Hepatocyte (in vitro differentiated cells): ENCODE results near the gene IL6. TPM values are rescaled to one million over a fixed set of nuclear protein-coding genes. Genes with fewer than 3 reads are reported as not detected.

ENCODE experiments used
- DNase-seq: peaks from one replicate; pipeline ENCODE4 v3.0.0-alpha.2; 2016; ENCODE audit warnings: low spot score
- H2AFZ ChIP-seq: fragments of 200-600 bp; sonication (generic); 2 replicates; pipeline ENCODE4 v1.6.0; 2016; ENCODE audit warnings: antibody characterized with exemption, mild to moderate bottlenecking
- H3K27ac ChIP-seq: fragments of 200-600 bp; sonication (generic); 2 replicates; pipeline ENCODE4 v1.5.1; 2016; ENCODE audit warnings: mild to moderate bottlenecking
- H3K27me3 ChIP-seq: fragments of 200-600 bp; sonication (generic); 2 replicates; pipeline ENCODE4 v1.6.1; 2016
- H3K36me3 ChIP-seq: fragments of 200-600 bp; sonication (generic); replicated peaks from 2 replicates; pipeline ENCODE4 v1.5.1; 2016; ENCODE audit warnings: low read depth; ENCODE audit not compliant: insufficient read depth
- H3K4me1 ChIP-seq: fragments of 200-600 bp; sonication (generic); 2 replicates; pipeline ENCODE4 v1.5.1; 2016; ENCODE audit warnings: mild to moderate bottlenecking, moderate library complexity; ENCODE audit not compliant: insufficient read depth
- H3K4me2 ChIP-seq: fragments of 200-600 bp; sonication (generic); 2 replicates; pipeline ENCODE4 v1.6.0; 2016
- H3K4me3 ChIP-seq: fragments of 200-600 bp; sonication (generic); 2 replicates; pipeline ENCODE4 v1.5.1; 2016; ENCODE audit warnings: mild to moderate bottlenecking
- H3K79me2 ChIP-seq: fragments of 200-600 bp; sonication (generic); 2 replicates; pipeline ENCODE4 v1.6.0; 2017; ENCODE audit warnings: mild to moderate bottlenecking
- H3K9me2 ChIP-seq: fragments of 200-600 bp; sonication (generic); replicated peaks from 2 replicates; pipeline ENCODE4 v1.6.0; 2017; ENCODE audit warnings: mild to moderate bottlenecking; ENCODE audit not compliant: insufficient read depth
- H3K9me3 ChIP-seq: fragments of 200-600 bp; sonication (generic); 2 replicates; pipeline ENCODE4 v1.5.1; 2016; ENCODE audit warnings: low read depth, mild to moderate bottlenecking
- H4K20me1 ChIP-seq: fragments of 200-600 bp; sonication (generic); 2 replicates; pipeline ENCODE4 v1.6.0; 2016; ENCODE audit warnings: mild to moderate bottlenecking; ENCODE audit not compliant: insufficient read depth, poor library complexity, severe bottlenecking
- EZH2 ChIP-seq: fragments of 200-600 bp; sonication (generic); IDR thresholded peaks from 2 replicates; pipeline ENCODE4 v1.6.1; 2016; ENCODE audit warnings: antibody characterized with exemption, mild to moderate bottlenecking, borderline replicate concordance
- EZH2phosphoT487 ChIP-seq: fragments of 200-600 bp; sonication (generic); IDR thresholded peaks from one replicate; pipeline ENCODE4 v1.6.1; 2018; ENCODE audit warnings: antibody characterized with exemption, mild to moderate bottlenecking, low read depth, moderate library complexity; ENCODE audit not compliant: unreplicated experiment, severe bottlenecking
- WGBS: methylation state at CpG from one replicate; pipeline ENCODE4 v1.1.6; 2016; ENCODE audit warnings: low lambda C conversion rate; ENCODE audit errors: missing lambda C conversion rate; 5-methylcytosine and 5-hydroxymethylcytosine counted together
- polyA plus RNA-seq: library from polyadenylated mRNA; unstranded; fragments of >200 nt; fragmentation: Nextera tagmentation; extraction: Ambion mirVana; gene quantifications from 2 replicates; pipeline ENCODE4 v1.2.1, GENCODE V29; 2016
- total RNA-seq: library from RNA; depleted of rRNA; stranded (reverse); fragments of >200 nt; gene quantifications from 2 replicates; pipeline ENCODE4 v1.2.3, GENCODE V29; 2014
- TF ChIP-seq, protein P1 (sequence below): fragments of 200-600 bp; sonication (generic); IDR thresholded peaks from 2 replicates; pipeline ENCODE4 v1.5.1; 2016; ENCODE audit warnings: antibody characterized with exemption, mild to moderate bottlenecking; ENCODE audit not compliant: poor library complexity

Gene IL6
- total and polyA plus RNA-seq, 2 experiments from 2014 or later: 3.4 to 4.3 TPM

DNA sequence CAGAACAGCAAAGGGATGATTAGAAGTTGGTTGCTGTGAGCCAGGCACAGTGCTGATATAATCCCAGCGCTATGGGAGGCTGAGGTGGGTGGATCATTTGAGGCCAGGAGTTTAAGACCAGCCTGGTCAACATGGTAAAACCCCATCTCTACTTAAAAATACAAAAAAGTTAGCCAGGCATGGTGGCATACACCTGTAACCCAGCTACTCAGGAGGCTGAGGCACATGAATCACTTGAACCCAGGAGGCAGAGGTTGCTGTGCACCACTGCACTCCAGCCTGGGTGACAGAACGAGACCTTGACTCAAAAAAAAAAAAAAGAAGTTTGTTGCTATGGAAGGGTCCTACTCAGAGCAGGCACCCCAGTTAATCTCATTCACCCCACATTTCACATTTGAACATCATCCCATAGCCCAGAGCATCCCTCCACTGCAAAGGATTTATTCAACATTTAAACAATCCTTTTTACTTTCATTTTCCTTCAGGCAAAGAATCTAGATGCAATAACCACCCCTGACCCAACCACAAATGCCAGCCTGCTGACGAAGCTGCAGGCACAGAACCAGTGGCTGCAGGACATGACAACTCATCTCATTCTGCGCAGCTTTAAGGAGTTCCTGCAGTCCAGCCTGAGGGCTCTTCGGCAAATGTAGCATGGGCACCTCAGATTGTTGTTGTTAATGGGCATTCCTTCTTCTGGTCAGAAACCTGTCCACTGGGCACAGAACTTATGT, 4.1 kb downstream of the IL6 start:
- Histone ChIP-seq H3K79me2 (no peaks in the 10 kb centered on the region), H3K9me3 (no peaks in the 10 kb centered on the region), H3K9me2 (no peaks in the 10 kb centered on the region), H3K4me1 (peaks cover 3% of the 10 kb centered on the region), H3K4me3 (no peak overlapping the region), H4K20me1 (no peaks in the 10 kb centered on the region), H3K36me3 (no peaks in the 10 kb centered on the region), H3K27me3 (no peaks in the 10 kb centered on the region), H3K27ac (no peak overlapping the region), H3K4me2 (no peak overlapping the region), H2AFZ (no peak overlapping the region)
- no peak for TF ChIP-seq EZH2
- TF ChIP-seq, protein P1, sequence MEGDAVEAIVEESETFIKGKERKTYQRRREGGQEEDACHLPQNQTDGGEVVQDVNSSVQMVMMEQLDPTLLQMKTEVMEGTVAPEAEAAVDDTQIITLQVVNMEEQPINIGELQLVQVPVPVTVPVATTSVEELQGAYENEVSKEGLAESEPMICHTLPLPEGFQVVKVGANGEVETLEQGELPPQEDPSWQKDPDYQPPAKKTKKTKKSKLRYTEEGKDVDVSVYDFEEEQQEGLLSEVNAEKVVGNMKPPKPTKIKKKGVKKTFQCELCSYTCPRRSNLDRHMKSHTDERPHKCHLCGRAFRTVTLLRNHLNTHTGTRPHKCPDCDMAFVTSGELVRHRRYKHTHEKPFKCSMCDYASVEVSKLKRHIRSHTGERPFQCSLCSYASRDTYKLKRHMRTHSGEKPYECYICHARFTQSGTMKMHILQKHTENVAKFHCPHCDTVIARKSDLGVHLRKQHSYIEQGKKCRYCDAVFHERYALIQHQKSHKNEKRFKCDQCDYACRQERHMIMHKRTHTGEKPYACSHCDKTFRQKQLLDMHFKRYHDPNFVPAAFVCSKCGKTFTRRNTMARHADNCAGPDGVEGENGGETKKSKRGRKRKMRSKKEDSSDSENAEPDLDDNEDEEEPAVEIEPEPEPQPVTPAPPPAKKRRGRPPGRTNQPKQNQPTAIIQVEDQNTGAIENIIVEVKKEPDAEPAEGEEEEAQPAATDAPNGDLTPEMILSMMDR: no peak
- TF ChIP-seq EZH2phosphoT487: no peak
- WGBS: 86% methylated on average over 5 of the region's 5 CpGs
- DNase-seq: no peak

DNA sequence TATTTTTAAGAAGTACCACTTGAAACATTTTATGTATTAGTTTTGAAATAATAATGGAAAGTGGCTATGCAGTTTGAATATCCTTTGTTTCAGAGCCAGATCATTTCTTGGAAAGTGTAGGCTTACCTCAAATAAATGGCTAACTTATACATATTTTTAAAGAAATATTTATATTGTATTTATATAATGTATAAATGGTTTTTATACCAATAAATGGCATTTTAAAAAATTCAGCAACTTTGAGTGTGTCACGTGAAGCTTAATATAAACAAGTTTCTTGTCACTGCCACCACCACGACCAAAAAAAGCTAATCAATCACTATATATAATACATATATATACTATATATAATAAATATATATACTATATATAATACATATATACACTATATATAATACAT, 4.8 kb downstream of the IL6 start:
- no peak overlapping the region for H2AFZ ChIP-seq
- no peaks in the 10 kb centered on the region for H3K9me2 ChIP-seq
- H3K4me3 ChIP-seq: no peak overlapping the region
- WGBS: 85% methylated on average over 2 of the region's 2 CpGs
- peaks cover 3% of the 10 kb centered on the region for H3K4me1 ChIP-seq
- no peak overlapping the region for H3K4me2 ChIP-seq
- H3K79me2 ChIP-seq: no peaks in the 10 kb centered on the region
- DNase-seq: no peak
- no peaks in the 10 kb centered on the region for H4K20me1 ChIP-seq
- H3K9me3 ChIP-seq: no peaks in the 10 kb centered on the region
- no peaks in the 10 kb centered on the region for H3K36me3 ChIP-seq
- TF ChIP-seq EZH2phosphoT487 (no peak), EZH2 (no peak)
- TF ChIP-seq, protein P1: no peak
- no peaks in the 10 kb centered on the region for H3K27me3 ChIP-seq
- no peak overlapping the region for H3K27ac ChIP-seq

DNA sequence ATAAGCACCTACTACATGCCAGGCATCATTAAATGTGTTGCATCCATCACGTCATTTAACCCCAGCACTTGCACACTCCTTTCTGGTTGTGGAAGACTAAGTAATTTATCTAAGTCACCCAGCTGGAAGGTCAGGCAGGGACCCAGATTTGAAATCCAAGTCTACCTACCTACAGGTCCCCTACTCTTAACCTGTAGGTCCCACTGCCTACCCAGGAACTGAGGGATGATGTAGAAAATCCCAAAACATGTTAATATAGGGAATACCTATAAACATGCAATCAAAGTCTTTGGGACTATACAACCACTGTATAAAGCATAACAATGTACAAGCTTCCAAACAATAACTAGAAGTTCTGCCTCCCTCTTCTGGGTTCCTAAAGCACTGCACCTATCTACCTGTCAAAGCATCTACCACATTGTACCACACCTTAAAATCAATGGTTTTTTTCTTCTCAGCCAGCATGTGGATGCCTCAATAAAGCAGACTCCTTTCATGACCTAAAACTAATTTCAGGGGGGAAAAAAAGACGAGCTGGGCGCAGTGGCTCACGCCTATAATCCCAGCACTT, 5.6 kb downstream of the IL6 start:
- WGBS: 82% methylated on average over 4 of the region's 4 CpGs
- Histone ChIP-seq H3K4me3 (no peak overlapping the region), H2AFZ (no peak overlapping the region)

More for the DNA sequence above, 5.6 kb downstream of the IL6 start:
- Histone ChIP-seq H3K9me2 (no peaks in the 10 kb centered on the region), H3K9me3 (no peaks in the 10 kb centered on the region), H4K20me1 (no peaks in the 10 kb centered on the region), H3K79me2 (no peaks in the 10 kb centered on the region), H3K36me3 (no peaks in the 10 kb centered on the region), H3K27ac (no peak overlapping the region), H3K27me3 (no peaks in the 10 kb centered on the region), H3K4me2 (no peak overlapping the region), H3K4me1 (no peaks in the 10 kb centered on the region)
- no peak for DNase-seq
- TF ChIP-seq EZH2: no peak
- TF ChIP-seq, protein P1: peak; percentile 28
